PFSK-1 (cell line): ENCODE measurements around the gene GARIN1A.

Experiments
- FOXP2 ChIP-seq: optimal IDR thresholded peaks from 2 replicates; pipeline ENCODE3; 2011; ENCODE audit warnings: borderline replicate concordance, control low read depth, inconsistent platforms; ENCODE audit not compliant: insufficient read depth; ENCODE audit errors: extremely low read length, extremely low read depth
- POLR2AphosphoS5 ChIP-seq: IDR thresholded peaks from 2 replicates; pipeline ENCODE4 v1.6.1; 2012; ENCODE audit warnings: low read depth, mild to moderate bottlenecking, control low read depth, low read length, moderate library complexity
- SIN3A ChIP-seq: IDR thresholded peaks from 2 replicates; pipeline ENCODE4 v1.6.1; 2012; ENCODE audit warnings: mild to moderate bottlenecking, low read length, moderate library complexity, borderline replicate concordance; ENCODE audit not compliant: insufficient read depth
- TAF1 ChIP-seq: IDR thresholded peaks from 2 replicates; pipeline ENCODE4 v1.6.1; 2012; ENCODE audit warnings: low read length, control low read depth, borderline replicate concordance; ENCODE audit not compliant: insufficient read depth
- TF ChIP-seq, protein P1 (sequence below), 2 experiments: IDR thresholded peaks; 2 replicates each; pipeline versions ENCODE4 v1.6.1 to v1.8.0; 2011 to 2012; ENCODE audit warnings: low read depth in 2 of 2, low read length in 2 of 2, control low read depth in 1 of 2, inconsistent platforms in 1 of 2, mild to moderate bottlenecking in 1 of 2, moderate library complexity in 1 of 2; ENCODE audit not compliant: insufficient read depth in 1 of 2

Gene GARIN1A

DNA sequence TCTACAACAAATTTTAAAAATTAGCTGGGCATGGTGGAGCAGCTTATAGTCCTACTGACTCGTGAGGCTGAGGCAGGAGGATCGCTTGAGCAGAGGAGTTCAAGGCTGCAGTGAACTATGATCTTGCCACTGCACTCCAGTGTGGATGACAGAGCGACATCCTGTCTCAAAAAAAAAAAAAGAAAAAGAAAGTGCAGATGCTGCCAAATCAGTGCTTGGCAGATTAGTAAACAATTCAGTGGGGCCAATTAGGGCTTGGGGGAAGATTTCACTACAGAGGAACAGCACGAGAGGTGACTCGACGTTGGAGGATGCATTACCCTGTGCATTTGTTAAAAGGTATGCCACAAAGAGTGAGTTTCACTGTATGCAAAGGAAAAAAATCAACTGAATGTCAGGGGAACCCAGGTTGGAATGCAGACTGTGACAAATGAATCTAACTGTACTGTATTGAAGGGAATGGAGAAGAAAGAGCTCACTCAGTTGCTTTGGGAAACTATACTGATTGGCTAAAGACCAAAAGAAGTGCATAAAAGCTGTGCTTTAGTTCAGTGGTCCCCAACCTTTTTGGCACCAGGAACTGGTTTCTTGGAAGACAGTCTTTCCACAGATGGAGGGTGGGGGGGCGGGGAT is 31.6 kb downstream of the GARIN1A start:
- TF ChIP-seq FOXP2 (no peak), POLR2AphosphoS5 (no peak), TAF1 (no peak), SIN3A (no peak)
- TF ChIP-seq, protein P1, sequence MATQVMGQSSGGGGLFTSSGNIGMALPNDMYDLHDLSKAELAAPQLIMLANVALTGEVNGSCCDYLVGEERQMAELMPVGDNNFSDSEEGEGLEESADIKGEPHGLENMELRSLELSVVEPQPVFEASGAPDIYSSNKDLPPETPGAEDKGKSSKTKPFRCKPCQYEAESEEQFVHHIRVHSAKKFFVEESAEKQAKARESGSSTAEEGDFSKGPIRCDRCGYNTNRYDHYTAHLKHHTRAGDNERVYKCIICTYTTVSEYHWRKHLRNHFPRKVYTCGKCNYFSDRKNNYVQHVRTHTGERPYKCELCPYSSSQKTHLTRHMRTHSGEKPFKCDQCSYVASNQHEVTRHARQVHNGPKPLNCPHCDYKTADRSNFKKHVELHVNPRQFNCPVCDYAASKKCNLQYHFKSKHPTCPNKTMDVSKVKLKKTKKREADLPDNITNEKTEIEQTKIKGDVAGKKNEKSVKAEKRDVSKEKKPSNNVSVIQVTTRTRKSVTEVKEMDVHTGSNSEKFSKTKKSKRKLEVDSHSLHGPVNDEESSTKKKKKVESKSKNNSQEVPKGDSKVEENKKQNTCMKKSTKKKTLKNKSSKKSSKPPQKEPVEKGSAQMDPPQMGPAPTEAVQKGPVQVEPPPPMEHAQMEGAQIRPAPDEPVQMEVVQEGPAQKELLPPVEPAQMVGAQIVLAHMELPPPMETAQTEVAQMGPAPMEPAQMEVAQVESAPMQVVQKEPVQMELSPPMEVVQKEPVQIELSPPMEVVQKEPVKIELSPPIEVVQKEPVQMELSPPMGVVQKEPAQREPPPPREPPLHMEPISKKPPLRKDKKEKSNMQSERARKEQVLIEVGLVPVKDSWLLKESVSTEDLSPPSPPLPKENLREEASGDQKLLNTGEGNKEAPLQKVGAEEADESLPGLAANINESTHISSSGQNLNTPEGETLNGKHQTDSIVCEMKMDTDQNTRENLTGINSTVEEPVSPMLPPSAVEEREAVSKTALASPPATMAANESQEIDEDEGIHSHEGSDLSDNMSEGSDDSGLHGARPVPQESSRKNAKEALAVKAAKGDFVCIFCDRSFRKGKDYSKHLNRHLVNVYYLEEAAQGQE (IDR thresholded peaks at IDR 0.05; ENCODE audit: insufficient read depth in 1 of 2, low read depth in 2 of 2, low read length in 2 of 2), result no peak

DNA sequence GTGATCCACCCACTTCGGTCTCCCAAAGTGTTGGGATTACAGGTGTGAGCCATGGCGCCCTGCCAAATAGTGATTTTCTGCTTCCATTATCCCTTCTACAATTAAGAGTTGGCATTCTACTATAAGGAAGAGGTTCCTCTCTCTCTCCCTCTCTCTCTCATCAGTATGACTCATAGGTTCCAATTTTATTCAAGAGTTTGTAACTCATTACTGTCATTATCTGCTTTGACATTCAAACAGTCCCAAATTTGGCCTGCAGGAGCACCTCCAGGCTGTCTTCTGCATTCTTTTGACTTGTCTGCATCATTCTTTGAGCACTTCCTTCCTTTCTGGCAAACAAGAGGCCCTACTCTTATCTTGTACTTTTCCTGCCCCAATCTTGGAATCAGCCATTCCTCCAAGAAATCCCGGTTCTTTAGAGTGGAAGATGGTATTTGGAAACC is 33.8 kb downstream of the GARIN1A start:
- no peak for TF ChIP-seq FOXP2
- TF ChIP-seq SIN3A, result no peak
- TF ChIP-seq POLR2AphosphoS5, result no peak
- TF ChIP-seq, protein P1 (IDR thresholded peaks at IDR 0.05; ENCODE audit: insufficient read depth in 1 of 2, low read depth in 2 of 2, low read length in 2 of 2), result no peak
- TF ChIP-seq TAF1, result no peak

DNA sequence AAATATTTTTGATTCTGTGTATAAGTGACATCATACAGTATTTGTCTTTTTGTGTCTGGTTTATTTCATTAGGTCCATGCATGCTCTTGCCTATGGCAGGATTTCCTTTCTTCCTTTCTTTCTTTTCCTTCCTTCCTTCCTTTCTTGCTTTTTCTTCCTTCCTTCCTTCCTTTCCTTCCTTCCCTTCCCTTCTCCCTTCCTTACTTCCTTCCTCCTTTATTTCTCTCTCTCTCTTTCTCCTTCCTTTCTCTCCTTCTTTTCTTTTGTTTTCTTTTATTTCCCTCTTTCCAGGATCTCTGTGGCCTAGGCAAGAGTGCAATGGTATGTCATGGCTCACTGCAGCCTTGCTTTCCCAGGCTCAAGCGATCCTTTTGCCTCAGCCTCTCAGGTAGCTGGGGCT is 35.7 kb downstream of the GARIN1A start:
- TF ChIP-seq FOXP2, result no peak

DNA sequence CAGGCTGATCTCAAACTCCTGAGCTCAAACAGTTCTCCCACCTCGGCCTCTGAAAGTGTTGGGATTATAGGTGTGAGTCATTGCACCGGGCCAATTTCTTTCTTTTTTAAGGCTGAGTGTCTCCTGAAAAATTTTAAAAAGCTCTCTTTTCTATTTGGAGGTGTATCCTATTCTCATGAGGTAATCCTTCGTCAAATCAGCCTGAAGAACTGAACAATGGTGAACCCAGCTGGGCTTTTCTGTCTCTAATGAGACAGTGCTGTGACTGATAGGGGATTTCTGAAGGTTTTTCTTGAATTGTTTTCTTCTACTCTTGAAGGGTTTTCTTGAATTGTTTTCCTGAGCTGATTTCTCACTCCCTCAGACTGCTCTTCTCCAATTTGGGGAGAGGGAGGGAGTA is 36.1 kb downstream of the GARIN1A start:
- TF ChIP-seq FOXP2, result no peak

DNA sequence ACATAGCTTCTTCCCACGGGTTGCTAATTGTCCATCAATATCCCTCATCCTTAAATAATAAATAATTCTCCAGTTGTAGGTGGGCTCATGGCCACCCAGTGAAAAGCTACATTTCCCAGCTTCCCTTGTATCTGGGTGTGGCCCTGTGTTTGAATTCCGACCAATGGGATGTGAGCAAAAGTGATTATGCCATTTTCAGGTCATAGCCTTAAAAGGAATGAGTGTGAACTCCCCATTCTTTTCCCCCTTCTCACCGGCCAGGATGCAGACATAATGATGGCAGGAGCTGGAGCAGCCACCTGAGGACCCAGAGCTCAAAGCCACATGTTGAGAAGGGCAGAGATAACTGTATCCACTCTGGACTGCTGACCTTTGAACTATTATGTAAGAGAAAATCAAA is 36.7 kb downstream of the GARIN1A start:
- TF ChIP-seq SIN3A (no peak), POLR2AphosphoS5 (no peak), FOXP2 (no peak), TAF1 (no peak)
- TF ChIP-seq, protein P1 (IDR thresholded peaks at IDR 0.05; ENCODE audit: insufficient read depth in 1 of 2, low read depth in 2 of 2, low read length in 2 of 2), result no peak

DNA sequence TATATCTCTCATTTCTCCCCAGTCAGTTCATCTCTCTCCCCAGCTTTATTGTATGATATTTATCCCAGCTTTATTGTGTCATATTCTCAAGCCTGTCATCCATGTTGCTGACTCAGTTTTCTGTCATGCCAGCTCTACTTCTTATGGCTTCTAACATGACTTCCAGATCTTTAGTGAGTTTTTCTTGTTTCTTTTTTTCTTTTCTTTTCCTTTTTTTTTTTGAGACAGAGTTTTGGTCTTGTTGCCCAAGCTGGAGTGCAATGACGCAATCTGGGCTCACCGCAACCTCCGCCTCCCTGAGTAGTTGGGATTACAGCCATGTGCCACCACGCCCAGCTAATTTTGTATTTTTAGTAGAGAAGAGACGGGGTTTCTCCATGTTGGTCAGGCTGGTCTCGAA is 38.4 kb downstream of the GARIN1A start:
- TF ChIP-seq SIN3A, result no peak
- TF ChIP-seq POLR2AphosphoS5, result no peak
- no peak for TF ChIP-seq FOXP2
- TF ChIP-seq, protein P1 (IDR thresholded peaks at IDR 0.05; ENCODE audit: insufficient read depth in 1 of 2, low read depth in 2 of 2, low read length in 2 of 2), result no peak
- TF ChIP-seq TAF1, result no peak
